ENCODE data around the gene RBMS3.

RBMS3 gene

GRCh38 chr3:29741231-29741630 is 460.4 kb downstream of the RBMS3 start:
- no peak for DNase-seq (ENCODE audit: low read depth)

GRCh38 chr3:29745232-29745870 is 464.5 kb downstream of the RBMS3 start:
- DNase-seq (ENCODE audit: low read depth) = no peak

GRCh38 chr3:29746163-29746760 is 465.4 kb downstream of the RBMS3 start:
- DNase-seq (ENCODE audit: low read depth) = no peak

DNA sequence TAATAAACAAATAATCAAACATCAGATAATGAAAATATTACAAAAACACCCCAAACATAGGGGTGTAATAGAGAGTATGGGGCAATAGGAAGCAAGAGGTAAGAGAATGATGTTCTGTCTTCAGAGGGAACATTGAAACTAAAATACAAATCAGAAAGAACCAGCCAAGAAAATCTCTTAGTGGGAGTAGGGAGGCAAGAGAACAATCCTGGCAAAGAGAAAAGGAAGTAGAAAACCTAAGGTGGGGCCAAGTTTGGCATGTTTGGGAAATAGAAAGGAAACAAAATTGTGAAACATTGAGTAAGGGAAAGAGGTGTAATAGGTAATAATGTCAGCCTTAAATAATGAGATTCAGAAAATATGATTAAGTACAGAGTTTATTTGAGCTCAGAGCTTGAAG is 467.1 kb downstream of the RBMS3 start:
- DNase-seq (ENCODE audit: low read depth) = no peak

DNA sequence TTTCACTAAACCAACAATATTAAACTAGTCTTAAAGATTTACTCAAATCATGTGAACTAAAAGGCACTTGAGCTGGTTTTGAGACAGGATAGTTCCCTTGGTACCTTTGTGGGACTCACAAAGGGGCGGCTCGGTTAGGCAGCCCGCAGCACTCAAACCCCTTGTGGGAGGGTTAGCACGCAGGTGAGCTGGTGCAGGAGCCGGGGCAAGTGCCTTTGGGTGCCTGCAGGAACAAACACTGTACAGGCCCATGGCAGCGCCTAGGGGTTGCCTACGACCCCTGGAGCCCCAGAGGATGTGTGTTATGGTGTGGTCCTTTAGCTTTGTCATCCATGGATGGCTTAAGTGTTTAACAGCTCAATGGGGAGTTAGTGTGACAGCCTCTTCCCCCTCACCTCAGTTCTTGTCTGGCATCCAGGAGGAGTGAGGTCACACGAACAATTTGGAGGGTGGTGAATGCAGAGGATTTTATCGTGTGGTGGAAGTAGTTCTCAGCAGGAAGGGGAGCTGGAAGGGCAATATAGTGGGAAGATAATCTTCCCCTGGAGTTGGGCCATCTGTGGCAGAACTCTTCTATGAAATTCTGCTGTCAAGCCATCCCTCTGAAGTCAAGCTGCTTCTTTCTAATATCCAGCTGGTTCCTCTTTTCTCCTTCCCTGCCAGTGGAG is 470.9 kb downstream of the RBMS3 start:
- no peak for DNase-seq (ENCODE audit: low read depth)

DNA sequence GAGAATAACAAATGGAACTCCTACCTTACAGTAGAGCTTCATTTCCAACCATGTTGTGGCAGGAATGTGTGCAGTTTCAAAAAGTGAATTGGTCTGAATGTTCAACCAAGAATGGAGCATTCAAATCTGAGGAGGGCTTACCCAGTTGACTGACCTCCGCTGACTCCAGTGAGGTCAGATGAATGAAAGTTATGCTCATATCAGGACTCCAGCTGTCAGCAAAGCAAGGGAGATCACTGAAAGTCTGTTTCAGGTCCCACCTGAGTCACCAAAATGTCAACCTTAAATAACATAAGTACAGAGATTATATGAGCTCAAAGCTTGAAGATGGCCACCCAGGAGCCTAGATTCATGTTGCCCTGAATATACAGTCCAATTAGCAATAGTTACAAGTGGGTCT is 473.5 kb downstream of the RBMS3 start:
- no peak for DNase-seq (ENCODE audit: low read depth)

- DNase-seq (ENCODE audit: low read depth) = peak; percentile 28
Observed at GRCh38 chr3:29755416-29755815, 474.5 kb downstream of the RBMS3 start.

GRCh38 chr3:29757054-29757777 is 476.3 kb downstream of the RBMS3 start:
- DNase-seq (ENCODE audit: low read depth) = no peak

- no peak for DNase-seq (ENCODE audit: low read depth)
Observed at GRCh38 chr3:29758108-29758433, 477.2 kb downstream of the RBMS3 start.

GRCh38 chr3:29758434-29759322 is 477.8 kb downstream of the RBMS3 start:
- peak; percentile 86 for DNase-seq (ENCODE audit: low read depth)

DNA sequence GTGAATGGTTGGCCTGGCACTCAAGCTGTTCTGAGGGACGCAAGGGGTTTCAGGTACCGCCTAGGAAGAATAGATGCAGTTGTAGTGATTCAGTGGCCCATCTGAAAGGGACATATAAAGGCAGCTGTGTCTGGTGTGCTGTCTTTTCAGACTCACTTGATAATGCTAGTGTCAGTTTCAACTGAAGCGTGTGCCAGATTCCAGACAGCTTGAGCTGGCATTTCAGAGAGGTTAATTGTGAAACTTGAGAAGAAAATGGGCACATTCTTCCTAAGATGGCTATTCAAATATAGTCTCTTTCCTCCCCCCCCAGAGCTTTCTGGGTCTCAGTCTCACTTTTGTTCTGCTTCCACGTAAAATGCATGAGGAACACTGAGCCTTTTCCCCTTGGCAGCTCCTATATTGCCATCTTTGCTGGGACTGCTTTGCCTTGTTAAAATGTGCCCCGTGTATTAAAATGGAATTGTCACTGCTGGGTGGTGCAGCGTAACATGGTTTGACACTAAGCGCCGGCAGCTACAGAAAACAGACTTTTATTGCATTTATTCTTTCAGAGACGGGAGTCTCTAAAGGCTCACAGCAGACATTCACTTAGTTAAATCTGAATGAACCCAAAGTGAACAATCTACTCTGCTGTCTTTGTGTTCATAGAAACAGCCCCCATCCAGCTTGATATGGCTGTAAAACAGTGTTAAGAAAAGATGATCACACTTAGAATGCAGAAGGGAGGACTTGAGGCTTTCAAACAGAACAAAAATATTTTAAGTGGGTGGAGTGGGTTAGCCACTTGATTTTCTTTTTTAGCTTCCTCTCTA is 478.7 kb downstream of the RBMS3 start:
- DNase-seq (ENCODE audit: low read depth) = peak; percentile 31

- no peak for DNase-seq (ENCODE audit: low read depth)
Observed at GRCh38 chr3:29760226-29760685, 479.4 kb downstream of the RBMS3 start.

- DNase-seq (ENCODE audit: low read depth) = no peak
Observed at GRCh38 chr3:29761517-29761916, 480.6 kb downstream of the RBMS3 start.

DNA sequence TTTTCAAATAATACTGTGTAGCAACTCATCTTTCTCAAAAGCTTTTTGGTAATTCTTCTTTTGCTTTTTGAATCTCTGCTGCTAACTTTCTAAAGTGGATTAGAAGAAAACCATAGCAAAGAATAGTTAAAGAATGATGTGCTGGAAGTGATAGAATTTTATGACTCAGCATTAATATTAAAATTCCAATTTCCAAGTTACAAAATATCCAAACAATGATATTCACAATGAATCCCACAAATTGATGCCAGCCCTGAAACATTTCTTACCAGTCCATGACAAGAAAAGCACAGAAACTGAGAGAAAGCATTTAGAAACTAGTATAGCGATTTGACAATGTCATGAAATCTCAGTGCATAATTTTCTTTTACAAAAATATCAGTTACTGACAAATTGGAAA is 482.2 kb downstream of the RBMS3 start:
- peak; percentile 24 for DNase-seq (ENCODE audit: low read depth)

- DNase-seq (ENCODE audit: low read depth) = peak; percentile 66
Observed at GRCh38 chr3:29764041-29764440, 483.2 kb downstream of the RBMS3 start.

DNA sequence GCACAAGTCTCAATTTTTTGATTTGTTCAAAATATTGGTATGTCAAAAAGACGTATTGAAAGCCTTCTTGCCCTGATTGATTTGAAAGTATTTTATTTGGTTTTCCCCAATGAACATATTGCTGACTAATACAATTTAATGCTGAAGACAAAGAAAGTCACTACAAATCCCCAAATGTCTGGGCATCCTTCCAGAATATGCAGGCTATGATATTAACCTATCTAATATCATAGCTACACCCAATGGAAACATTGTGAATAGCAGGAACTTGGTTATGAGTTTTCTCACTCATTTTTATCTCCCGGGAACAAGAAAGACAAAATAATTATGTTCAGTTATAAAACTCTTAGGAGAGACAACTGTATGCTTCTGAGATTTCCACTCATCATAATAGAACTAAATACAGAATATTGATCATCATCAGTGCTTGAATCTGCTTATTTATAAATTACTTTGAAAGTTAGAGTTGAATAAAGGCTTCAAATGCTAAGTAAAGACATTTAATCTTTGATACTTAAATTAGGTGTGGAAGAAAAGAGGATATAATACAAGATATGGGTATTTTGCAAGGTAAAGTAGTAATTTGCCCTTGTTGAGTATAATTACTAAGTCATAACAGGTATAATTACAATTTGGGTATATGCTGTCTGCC is 483.9 kb downstream of the RBMS3 start:
- peak; percentile 39 for DNase-seq (ENCODE audit: low read depth)

GRCh38 chr3:29771602-29772001 is 490.7 kb downstream of the RBMS3 start:
- DNase-seq (ENCODE audit: low read depth) = no peak

DNA sequence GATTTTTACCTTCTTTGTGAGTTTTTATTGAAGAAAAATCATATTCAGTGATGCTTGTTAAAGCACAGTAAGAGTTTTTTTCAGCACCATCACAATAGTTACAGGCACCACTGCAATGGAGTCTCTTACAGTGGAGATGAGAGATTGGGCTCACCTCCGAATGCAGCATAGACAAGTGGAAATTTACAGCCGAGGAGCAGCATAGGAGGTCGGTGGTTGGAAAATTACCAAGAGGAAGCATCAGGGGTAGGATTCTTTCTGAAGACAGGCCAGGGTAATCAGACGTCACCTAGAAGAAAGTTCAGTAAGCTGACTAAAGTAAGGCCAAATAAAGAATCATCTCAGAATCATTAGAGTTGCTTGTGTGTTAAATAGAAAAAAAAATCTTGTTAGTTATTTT is 491.6 kb downstream of the RBMS3 start:
- no peak for DNase-seq (ENCODE audit: low read depth)

- DNase-seq (ENCODE audit: low read depth) = no peak
Observed at GRCh38 chr3:29773481-29773880, 492.6 kb downstream of the RBMS3 start.

DNA sequence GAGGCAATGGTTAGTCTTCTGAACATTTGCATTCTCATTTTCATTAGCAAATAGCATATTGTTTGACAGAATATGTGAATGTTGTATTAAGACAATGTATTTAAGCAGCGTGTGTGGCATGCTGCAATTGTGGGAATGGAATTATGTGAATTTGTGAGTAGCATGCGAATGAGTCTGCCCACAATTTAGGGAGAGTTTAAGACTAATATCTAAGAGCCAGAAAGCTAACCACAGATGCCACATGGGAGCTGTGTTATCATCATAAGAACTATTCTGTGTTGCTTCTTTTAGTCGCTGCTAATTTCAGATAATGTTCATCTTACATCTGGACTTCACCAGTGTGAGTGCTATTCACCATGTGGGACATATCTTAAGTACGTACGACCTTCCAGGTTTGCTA is 494.5 kb downstream of the RBMS3 start:
- peak; percentile 58 for DNase-seq (ENCODE audit: low read depth)

GRCh38 chr3:29777869-29778268 is 497.0 kb downstream of the RBMS3 start:
- no peak for DNase-seq (ENCODE audit: low read depth)
